Measurements from ENCODE around the gene TBX15.
A peak's percentile ranks its signal among the peaks of the same experiment; 100 is the strongest.

TBX15 gene

DNA sequence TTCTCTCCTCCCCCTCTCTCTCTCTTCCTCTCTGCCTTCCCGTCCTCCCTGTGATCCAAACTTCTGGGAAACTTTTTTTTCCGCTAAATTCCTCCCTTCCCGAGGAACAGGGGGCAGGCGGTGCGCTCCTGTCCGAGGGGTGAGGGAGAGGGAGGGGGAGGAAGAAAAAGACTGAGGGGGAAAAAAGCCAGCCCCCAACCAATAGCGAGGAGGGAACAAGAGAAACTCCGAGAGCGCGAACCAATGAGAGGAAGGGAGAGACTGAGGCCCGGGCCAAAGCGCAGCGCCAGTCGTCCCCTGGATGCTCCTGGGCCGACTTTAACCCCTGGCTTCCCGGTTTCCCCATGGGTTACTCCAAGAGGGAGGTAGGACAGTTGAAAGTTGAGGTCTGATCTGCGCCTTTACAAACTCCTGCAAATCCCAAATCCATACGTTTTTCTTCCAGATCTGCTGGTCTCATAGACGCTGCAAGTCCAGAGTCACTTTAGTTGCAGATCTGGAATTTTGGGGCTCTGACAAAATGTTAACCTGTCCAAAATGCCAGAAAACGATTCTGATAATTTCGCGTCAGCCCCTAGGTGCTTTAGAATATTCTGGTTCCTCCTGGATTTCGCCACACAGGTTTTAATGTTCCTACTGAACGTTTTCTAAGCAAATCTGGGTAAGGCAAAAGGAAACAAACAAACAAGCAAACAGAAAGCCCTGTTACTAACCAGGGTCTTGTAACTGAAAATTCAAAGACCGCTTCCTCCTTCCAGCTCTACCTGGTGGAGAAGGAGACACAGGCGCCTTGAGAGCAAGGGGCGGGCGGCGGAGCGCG, at the start of gene TBX15:
Gene TBX15, minus strand, starts transcription at position 158 of the 820 bp plus-strand sequence. CDS start 548 bp downstream, outside the sequence.
- DNase-seq: no peak

DNA sequence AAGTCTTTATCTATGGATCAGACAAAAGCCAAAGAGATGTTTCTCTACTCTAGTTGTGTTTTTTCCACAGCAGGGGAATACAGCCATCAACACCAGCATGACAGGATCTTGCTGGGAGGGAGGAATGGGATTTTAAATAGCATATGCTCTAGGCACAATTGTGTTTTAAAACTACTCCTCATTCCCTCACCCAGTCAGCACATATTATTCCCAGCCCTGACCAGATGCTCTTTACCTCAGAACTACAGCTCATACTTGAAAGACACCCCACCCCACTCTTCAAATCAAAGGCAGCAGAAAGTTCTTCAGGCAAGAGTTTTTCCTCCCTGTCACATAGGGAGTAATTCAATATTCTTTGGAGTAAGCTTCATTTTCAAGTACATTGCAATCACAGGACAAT, 46.2 kb upstream of the TBX15 start:
- no peak for DNase-seq

DNA sequence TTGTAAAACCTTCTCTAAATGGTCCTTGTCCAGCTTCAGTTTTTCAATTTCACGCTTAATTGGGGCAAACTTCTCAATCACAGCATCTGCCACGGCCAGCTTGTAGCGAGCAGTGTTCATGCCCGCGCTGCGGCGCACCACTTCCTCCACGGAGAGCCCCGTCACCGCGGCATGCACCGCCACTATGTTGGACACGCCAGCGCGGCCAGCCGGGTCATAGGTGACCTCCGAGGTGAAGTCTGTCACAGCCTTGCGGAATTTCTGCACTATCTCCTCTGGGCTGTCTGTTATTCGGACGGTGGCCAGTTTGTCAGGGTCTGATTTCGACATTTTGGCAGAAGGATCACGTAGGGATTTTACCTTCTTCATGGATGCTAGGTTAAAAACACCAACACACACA, 44.8 kb upstream of the TBX15 start:
- DNase-seq: no peak

DNA sequence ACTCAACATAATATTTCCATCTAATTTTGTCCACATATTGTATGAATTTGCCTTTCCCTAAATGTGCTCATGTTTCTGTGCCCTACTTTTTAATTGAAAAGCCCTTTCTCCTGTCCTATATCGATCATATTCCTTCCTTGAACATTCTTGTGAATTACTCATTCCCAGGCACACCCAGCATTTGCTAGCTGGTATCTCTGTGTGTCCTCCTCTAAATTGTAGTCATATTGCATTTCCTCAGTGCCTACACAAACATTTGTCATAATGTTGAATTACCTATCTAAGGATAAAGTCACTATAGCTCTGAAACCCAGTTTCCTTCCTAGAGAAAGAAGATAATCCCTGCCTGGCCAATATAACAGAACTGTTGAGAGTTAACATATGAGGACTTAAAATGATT, 39.6 kb upstream of the TBX15 start:
- no peak for DNase-seq

DNA sequence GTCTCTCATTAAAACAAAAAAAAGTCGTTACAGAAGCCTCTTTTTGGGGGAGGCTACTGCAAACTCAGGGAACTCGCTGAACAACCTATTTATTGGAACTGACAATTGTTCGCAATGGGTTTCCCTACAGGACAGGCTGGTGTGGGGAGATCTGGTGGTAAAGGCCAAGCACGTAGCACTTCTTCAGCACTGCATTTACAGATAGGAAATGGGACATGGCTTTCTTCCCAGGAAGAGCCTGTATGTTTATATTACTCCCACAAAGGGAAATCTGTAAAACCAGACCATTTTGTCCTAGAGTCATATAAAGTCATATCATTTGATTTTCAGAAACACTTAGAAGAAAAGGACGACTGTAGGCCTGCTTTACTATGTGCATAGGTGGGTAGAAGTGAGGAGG, 38.8 kb upstream of the TBX15 start:
- DNase-seq: no peak

DNA sequence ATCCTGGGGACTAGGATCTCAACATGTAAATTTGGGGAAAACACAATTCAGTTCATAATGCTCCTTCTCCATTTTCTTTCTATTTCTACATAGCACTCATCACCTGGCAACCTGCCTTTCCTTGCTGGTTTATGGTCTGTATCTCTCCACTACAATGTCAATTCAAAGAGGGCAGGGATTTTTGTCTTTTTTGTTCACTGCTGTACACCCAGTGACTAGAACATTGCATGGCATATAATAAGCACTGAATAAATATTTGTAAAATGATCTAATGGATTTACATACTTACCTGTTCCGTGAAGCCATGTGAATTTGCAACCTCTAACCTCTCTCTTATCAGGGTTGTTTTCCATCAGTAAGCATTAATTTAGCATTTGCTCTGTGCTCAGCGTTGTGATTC, 27.4 kb upstream of the TBX15 start:
- DNase-seq: no peak

DNA sequence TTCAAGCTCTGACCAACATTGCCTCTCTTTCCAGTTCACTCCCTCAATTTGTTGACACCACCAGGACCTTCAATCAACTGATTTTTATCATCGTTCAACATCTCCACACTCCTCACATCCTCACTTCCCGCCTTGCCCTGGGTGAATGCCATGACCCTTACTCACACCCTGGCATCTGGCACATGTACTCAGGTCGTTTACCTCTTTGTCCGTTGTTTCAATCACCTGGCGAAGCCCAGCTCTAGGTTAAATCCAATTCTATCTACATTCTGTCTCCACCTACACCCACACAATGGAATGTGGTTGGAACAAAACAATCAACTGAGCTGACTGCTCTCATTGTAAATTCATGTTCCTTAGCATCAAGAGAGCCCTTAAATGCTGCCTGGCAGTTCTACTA, 24.2 kb upstream of the TBX15 start:
- DNase-seq: no peak

DNA sequence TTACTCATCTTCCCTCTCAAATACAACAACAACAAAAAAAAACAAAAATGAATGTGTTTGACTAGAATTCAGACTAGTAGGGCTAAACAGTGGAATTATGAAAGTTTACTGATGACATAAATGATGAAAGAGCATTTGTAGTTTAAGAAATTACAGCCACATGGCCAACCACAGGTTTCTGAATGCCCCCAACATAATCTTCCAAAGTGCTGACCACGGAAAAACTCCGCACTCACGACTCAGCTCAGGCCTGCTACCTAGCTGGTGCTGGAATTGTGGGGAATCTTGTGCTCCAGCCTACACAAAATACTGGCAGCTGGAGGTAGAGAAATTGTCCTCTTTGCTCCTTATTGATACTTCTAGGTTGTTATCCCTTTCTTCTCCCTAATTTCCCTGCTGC, 23.6 kb upstream of the TBX15 start:
- DNase-seq: no peak

DNA sequence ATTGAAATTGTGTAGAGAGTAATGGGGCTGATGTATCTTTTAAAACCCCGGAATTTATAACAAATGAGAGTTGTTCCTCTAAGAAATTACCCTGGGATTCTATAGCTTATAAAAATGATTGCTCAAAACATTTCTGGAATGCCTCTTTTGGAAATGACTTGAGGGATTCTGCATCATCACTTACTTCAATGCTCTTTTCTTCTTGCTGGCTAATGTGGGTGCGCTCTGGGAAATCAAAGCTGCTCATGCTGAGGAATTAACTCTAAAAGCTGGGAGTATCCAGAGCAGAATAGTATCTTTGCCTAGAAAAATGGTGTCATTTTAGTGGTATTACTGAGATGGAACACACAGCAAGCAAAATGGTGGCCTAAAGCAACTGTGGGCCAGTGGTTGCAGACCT, 23.0 kb upstream of the TBX15 start:
- no peak for DNase-seq

DNA sequence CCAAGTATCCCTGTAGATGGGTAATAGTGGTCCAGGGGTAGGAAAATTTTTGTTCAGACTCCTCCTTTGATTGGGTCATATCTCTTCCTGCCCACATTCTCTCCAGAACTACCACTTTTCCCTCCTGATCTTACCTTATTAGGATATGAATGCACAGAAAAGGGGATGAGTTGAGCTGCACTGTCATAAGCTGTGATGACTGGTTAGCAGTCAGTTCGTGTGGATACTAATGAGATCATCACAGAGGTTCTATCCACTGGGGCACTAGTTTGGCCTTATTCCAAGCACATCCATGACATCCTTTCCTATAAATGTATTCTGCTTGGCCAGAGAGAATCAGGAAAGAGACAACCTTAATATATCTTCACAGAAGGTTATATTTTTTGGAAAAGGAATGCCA, 22.1 kb upstream of the TBX15 start:
- no peak for DNase-seq

DNA sequence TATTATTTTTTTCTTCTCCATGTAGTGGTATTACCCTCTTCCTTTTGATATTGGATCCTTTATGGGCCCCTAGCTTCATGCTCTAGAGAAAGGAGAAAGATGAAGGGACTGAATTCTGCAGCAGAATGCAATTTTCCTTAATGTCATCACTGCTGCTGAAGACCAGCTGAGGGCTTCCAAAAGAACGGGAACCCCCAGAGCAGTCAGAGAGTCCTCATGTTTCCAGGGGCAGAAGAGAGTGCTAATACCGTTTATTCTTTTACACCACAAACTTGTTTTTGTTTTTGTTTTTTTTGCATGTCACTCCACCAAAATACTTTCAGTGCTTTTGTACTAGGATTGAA, 21.1 kb upstream of the TBX15 start:
- DNase-seq: no peak

DNA sequence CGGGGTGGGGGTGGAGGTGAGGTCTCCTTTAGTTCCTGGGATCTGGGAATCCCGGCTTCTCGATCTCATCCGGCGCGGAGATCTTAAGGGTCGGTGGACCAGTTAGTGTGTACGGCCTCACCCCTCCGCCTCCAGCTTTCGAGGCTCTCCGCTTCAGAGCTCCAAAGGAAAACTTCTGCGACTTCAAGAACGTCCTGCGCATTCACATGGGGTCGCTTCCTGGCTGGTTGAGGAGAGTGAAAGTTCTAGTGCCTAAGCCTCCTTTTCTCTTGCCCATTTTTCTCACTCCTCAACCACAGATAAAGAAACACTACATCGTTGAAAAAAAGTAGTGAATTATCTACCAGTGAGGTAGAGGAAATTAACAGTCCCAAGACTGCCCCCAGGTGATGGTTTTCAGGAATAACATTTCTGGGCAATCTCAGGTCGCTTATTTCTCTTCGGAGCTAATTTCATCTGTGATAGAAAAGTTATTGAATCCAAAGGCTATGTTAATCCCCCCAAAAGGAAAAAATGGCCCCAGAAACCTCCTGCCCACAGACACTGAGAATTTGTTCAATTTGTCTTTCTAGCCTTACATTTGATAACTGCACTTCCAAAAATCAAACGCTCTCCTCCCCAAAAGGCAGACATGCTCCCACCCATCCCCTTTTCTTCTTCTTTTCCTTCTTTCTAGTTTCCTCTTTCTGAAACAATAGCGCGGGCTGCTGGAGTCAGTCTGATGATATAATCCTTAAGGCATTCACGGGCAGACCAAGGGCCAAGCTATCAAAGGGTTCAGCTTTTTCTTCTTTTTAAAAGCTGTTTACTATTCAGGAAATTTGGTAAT, 20.6 kb upstream of the TBX15 start:
- DNase-seq: peak; percentile 40

DNA sequence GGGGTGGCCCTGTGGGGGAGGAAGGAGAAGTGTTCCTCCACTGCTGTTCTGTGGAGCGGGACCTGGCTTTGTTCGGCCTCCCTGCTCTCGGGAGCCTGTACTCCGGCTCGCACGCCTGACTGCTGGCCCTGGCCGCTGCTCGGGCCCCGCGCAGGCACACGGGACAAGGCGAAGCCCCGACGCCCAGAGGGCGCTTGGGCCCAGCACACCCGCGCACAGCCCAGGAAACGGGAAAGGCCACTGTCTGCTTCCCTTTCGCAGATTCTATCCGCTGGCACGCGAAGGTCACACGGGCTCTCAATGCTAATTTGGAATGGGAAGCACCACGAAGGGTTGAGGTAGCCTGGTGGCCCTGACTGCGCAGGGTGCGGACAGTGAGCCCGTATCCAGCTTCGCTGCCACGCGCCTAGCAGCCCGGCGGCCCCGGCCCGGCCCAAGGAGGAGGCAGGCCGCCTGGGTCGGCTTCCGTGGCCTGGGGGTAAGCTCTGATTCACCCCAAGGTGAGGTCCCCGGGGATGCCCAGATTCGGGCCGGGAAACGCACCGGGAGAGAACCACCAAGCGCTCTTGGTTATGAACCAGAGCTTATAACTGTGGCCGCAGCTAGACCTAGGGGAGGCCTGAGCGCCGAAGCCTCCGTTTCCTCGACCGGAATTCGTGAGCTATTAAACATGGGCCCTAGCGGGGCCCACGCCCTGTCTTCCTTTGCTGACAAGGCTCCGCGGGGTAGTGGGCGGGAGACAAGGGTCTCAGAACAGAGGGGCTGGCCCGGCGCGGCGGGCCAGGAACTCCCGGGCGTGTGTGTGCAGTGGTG, 19.7 kb upstream of the TBX15 start:
- DNase-seq: no peak

DNA sequence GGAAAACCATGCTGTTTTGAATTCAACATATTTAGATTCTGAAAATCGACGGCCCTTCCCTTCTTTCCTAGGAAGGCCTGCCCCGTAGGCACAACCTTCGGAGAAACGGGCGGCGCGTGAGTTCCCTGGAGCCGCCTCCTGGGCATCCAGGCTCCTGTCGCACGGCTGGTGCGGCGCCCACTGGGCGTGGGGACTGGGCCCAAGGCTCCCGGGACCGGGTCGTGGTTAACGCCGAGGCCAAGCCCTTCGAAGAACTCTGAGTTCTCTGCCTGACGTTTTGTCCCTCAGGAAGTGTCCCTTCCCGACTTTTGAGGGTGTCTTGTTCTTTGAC, 19.2 kb upstream of the TBX15 start:
- no peak for DNase-seq

DNA sequence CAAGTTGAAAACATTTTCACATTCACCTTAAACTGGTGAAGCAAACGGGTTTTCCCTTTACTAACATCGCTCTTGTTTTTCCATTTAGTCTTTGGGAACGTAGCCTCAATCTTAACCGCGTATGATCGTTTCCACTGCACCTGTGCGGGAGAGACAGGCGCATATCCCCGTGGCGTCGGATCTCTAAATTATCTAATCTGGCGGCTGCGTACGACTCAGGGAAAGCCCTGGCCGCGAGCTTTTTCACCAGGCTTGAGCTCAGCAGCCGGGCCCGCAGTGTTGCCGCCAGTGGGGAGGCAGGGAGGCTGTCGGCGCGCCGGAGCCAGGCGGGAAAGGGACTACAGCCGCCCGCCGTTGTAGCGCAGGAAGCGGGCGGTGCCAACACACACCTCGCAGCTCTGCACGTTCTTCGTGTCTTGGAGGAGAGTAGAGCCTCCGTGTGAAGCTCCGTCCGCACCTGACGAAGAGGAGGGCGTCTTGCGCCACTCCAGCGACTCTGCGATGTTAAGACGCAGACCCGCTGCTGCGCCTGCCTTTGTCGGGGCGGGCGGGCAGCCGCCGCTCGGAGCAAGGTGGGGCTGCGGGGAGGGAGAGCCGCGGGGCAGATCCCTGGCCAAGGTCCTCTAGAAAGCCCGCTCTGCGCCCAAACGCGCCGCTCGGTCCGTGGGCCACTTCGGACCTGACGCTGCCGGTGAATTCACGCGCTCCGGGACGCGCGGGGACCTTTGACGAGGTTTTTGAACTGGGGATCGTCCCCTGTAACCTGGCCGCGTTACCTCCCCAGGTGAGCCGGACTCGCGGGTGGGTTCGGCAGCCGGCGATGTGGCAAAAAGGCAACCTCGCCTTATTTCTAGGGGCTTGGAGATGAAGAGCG, 18.5 kb upstream of the TBX15 start:
- DNase-seq: no peak

DNA sequence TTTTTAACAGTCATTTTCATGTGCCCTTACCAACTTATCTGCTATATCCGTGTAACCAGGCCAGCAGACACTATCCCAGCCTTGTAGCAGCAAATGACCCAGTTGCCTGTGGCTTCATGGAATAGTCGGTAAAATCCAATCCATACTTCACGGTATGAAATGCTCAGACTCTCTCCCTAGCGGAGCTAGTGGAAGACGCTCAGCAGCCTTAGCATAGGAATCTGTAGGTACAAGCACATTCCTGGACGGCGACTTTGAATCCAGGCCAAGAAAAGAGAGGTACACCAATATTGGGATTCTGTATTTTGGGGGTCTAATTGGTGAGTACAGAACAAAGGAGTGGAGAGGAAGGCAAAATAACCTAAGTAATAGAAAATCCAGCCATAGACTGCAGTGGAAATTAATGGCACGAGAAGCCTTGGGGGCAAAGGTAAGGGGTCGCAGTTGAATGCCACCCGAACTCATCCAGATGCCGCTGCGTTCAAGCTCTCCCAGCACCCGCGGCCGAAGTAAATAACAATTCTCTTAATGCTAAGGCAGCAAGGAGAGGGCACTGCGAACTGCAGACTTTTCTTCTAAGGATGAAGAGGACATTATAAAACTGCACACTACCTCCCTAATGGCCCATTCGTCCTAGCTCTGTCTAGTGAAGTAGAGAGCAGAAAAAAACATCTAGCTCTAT, 17.7 kb upstream of the TBX15 start:
- DNase-seq: no peak

DNA sequence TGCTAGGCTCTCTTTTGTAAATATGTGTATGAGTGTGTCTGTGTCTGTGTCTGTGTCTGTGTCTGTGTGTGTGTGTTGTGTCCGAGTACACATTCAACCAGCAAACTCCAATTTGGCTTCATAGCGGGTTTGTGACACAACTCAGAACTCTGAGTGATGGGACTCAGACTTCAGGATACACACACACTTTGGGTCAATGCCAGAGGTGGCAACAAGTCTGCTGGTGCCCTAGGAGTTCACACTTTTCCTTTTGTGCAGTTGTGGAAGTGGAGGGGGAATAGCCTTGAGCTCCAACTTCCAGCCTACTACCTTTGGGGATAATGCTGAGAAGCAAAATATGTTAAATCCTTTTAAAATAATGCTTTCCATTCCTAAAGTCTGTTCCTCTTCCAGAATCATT, 16.6 kb upstream of the TBX15 start:
- DNase-seq: no peak

DNA sequence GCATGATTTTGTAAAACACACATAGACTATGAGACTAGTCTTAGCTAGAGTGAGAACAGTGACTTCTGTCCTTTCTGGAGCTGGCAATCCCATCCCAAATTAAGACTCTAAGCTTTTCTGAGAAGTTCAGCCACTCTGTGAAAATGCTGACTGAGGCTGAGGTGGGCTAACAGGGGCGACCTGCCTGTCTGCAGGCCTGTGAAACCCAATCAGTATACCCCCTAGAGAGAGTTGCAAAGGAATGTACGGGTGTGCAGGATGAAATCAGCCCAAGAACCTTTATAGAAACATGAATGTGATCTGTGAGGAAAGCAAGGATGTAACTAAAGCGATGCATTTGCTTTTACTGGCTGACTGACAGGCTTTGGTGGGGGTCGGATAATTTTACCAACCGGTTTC, 16.0 kb upstream of the TBX15 start:
- DNase-seq: no peak

DNA sequence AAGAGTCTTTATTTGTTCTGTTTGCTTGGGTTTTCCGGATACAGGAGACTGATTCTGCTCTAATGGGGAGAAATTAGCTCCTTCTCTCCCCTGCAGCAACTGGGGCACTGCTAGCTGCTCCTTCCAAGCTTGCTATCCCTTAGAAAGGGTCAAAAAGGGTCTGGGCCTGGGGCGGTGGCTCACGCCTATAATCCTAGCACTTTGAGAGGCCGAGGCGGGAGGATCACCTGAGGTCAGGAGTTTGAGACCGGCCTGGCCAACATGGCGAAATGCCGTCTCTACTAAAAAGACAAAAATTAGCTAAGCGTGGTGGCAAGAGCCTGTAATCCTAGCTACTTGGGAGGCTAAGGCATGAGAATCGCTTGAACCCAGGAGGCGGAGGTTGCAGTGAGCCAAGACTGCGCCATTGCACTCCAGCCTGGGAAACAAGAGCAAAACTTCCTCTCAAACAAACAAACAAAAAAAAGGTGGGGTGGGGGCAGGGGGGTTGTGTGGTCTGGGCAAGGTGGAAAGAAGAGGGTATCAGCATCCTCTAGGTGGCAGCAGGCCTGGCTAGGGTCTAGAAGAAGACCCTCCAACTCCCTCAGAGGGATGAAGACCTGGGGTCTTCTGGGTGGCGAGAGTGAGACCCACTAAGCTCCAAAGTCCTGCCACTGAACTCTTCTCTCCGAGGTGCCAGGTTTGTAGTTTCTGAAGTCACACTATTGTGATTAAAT, 15.4 kb upstream of the TBX15 start:
- DNase-seq: no peak

DNA sequence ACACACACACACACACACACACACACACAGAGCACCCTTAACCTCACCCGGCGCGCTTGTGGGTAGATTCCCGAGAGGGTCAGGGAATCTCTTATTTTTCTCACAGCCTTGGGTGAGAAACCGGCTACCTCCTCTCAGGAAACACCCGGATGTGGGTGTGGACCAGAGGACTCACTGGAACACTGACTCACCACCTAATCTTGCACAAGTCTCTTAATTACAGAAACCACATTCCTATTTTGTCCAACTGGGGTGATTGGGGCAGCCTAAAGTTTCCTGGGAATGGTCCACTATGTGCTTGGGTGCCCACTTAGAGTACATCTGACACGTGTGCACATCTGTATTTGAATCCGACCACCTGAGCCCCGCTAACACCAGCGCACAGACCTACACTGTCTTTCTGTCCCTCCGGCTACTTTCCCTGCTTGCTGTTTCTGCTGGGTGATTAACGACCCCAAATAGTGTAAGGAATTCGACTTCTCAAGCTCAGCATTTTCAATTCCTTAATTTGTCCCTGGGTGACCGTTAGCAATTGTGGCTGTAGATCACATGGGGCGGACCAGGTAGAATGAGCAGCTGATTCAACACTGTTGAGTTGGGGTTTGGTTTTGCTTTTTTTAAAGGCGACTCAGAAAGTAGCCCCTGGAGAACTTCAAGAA, 14.0 kb upstream of the TBX15 start:
- no peak for DNase-seq
